Lower leg skin (tissue), 4 donors: ENCODE measurements around the gene FIS1. TPM values are rescaled to one million over a fixed set of nuclear protein-coding genes. Genes with fewer than 3 reads are reported as not detected.
A peak's percentile ranks its signal among the peaks of the same experiment; 100 is the strongest.

Experiments
- DNase-seq, 2 donors: peaks; one replicate each; pipeline ENCODE4 v3.0.0-alpha.2; 2019; ENCODE audit warnings: low spot score in 2 of 2
- H3K4me3 ChIP-seq: fragments of 200-600 bp; sonication (generic); 2 replicates; pipeline ENCODE4 v1.5.1; 2017; ENCODE audit warnings: mild to moderate bottlenecking, low read depth; ENCODE audit not compliant: poor library complexity, severe bottlenecking
- POLR2A ChIP-seq, 2 donors: fragments of 450-650 bp; IDR thresholded peaks; one replicate each; pipeline ENCODE4 v1.6.1; 2016 to 2017; ENCODE audit warnings: antibody characterized with exemption in 2 of 2, mild to moderate bottlenecking in 1 of 2, moderate library complexity in 1 of 2
- WGBS, 2 donors: methylation state at CpG; one replicate each; pipeline ENCODE4 v1.1.5; 2018; 5-methylcytosine and 5-hydroxymethylcytosine counted together
- intact Hi-C: fragments of 100-400 bp; cut with DNase I; formaldehyde crosslinking; loops from one replicate; pipeline ENCODE4 v1.15.0; 2023; ENCODE audit warnings: low total_unique reads
- total RNA-seq, 4 donors: library from RNA; depleted of rRNA; stranded (reverse); fragments of >200 nt; gene quantifications; one replicate each; pipeline ENCODE4 v1.1.0, GENCODE V29; 2016
- TF ChIP-seq, protein P1 (sequence below), 3 donors: fragments of 450-650 bp; IDR thresholded peaks; one replicate each; pipeline ENCODE4 v1.5.1; 2016; ENCODE audit warnings: antibody characterized with exemption in 3 of 3, mild to moderate bottlenecking in 3 of 3, moderate library complexity in 2 of 3

The FIS1 gene
- total RNA-seq, 4 donors from 2014 or later = 162 to 273 (median 213) TPM

DNA sequence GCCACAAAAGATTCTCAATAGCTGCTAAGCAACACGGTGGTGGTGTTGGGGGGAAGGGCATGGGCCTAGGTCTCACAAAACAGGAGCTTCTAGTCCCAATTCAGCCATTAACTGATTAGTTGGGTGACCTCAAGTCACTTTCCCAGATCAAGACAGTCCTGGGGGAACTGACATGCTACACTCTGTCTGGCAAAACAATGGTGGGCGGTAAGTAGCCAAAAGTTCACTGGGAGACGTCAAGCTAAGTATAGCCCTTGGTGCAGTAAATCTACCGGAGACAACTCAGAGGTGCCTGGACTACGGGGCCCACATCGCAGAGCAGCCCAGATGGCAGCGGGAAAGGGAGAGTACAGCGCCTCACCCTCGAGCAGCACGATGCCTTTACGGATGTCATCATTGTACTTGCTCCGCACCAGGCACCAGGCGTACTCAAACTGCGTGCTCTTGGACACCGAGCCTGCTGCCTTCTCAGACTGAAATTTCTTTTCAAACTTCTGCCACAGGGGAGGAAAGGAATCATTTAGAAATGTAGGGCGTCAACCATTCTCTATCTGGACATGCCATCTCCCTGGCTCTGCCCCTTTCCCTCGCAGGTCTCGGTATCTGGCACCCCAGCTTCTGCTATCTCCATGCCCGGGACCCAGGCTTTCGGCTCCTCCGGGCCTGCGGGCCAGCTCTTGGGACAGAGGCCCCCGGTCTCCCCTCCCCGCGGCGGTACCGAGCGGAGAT is 1.1 kb downstream of the FIS1 start:
- H3K4me3 ChIP-seq = peak overlapping the region; percentile 67
- no peak for DNase-seq
- intact Hi-C loops = no loop called here

DNA sequence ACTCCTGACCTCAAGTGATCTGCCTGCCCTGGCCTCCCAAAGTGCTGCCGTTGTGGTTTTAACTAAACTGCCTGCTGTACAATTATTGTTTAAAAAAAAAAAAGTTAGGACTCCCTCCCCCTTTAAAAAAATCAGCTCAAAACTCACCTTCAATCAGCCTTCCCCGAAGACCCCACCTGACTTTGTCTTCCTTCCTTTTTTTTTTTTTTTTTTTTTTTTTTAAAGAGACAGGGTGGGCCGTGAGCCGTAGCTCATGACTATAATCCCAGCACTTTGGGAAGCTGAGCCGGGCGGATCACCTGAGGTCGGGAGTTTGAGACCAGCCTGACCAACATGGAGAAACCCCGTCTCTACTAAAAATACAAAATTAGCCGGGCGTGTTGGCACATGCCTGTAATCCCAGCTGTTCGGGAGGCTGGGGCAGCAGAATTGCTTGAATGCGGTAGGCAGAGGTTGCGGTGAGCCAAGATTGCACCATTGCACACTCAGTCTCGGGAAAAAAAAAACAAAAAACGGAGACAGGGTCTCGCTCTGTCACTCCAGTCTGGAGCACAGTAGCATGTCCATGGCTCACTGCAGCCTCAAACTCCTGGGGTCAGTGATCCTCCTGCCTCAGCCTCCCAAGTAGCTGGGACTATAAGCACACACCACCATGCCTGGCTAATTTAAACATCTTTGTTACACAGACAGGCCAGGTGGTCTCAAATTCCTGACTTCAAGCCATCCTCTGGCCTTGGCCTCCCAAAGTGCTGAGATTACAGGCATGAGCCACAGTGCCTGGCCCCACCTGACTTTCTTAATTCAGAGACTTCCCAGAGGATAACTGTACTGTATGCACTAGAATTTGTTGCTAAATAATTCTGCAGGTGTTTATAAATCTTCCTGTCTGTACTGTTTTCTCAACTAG is 3.2 kb downstream of the FIS1 start:
- TF ChIP-seq POLR2A (IDR thresholded peaks at IDR 0.05) = no peak
- TF ChIP-seq, protein P1, sequence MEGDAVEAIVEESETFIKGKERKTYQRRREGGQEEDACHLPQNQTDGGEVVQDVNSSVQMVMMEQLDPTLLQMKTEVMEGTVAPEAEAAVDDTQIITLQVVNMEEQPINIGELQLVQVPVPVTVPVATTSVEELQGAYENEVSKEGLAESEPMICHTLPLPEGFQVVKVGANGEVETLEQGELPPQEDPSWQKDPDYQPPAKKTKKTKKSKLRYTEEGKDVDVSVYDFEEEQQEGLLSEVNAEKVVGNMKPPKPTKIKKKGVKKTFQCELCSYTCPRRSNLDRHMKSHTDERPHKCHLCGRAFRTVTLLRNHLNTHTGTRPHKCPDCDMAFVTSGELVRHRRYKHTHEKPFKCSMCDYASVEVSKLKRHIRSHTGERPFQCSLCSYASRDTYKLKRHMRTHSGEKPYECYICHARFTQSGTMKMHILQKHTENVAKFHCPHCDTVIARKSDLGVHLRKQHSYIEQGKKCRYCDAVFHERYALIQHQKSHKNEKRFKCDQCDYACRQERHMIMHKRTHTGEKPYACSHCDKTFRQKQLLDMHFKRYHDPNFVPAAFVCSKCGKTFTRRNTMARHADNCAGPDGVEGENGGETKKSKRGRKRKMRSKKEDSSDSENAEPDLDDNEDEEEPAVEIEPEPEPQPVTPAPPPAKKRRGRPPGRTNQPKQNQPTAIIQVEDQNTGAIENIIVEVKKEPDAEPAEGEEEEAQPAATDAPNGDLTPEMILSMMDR (IDR thresholded peaks at IDR 0.05) = no peak
- no peak overlapping the region for H3K4me3 ChIP-seq
- DNase-seq = no peak
- 57 to 60% methylated on average over 16 of the region's 16 CpGs for WGBS, 2 donors
- intact Hi-C loops = no loop called here

More for the DNA sequence above, 1.1 kb downstream of the FIS1 start:
- TF ChIP-seq, protein P1 (IDR thresholded peaks at IDR 0.05) = peak in 1 of 3 donors; percentile 73
- no peak for TF ChIP-seq POLR2A (IDR thresholded peaks at IDR 0.05)
- 9 to 17% methylated on average over 18 to 28 of the region's 28 CpGs for WGBS, 2 donors

DNA sequence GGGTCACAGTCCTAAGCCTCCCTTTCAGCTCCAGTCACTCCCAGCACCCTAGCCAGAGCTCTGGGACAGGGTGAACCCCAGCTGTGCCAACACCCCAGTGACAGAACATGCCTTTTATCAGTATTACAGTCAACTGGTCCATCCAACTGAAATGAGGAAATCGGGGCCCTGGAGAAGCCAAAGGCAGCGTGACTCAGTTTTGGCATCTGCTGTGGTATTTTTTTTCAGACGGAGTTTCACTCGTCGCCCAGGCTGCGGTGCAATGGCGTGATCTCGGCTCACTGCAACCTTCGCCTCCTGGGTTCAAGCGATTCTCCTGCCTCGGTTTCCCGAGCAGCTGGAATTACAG is 3.9 kb downstream of the FIS1 start:
- WGBS, 2 donors = 75 to 87% methylated on average over 12 of the region's 12 CpGs
- TF ChIP-seq, protein P1 (IDR thresholded peaks at IDR 0.05) = no peak
- TF ChIP-seq POLR2A (IDR thresholded peaks at IDR 0.05) = no peak
- H3K4me3 ChIP-seq = no peak overlapping the region
- DNase-seq = no peak
- intact Hi-C loops = no loop called here

DNA sequence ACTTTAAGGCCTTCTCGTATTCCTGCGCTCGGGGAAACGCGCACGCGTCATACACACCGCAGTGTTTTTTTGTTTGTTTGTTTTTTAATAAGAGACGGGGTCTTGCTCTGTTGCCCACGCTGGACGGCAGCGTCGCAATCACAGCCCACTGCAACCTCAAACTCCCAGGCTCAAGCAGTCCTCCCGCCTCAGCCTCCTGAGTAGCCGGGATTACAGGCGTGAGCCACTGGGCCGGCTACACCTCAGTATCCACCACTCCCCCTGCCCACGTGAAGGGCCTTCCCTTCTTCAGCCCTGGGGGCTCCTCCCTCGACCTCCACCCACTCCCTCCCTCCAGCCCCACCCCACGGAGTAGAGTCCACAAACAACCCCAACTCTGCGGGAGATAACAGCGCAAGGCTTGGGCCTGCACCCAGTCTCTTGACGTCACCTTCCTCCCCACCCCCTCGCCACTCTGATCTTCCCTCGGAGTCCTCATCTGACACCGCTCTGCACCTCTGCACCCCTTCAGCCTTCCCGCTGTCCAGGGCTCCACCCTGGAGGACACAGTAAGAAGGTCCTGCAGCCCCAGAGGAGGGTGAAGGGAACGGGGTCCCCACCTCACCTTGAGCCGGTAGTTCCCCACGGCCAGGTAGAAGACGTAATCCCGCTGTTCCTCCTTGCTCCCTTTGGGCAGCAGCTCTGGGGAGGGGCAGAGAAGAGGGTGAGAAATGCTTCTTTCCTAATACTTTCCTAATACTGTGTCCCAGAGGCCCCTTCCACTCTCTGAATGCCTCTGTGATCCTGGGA is 4.5 kb downstream of the FIS1 start:
- TF ChIP-seq, protein P1 (IDR thresholded peaks at IDR 0.05) = no peak
- TF ChIP-seq POLR2A (IDR thresholded peaks at IDR 0.05) = no peak
- DNase-seq = no peak
- intact Hi-C loops = no loop called here
- whole genome bisulfite sequencing, 2 donors = 91 to 92% methylated on average over 31 to 32 of the region's 32 CpGs
- no peak overlapping the region for H3K4me3 ChIP-seq

DNA sequence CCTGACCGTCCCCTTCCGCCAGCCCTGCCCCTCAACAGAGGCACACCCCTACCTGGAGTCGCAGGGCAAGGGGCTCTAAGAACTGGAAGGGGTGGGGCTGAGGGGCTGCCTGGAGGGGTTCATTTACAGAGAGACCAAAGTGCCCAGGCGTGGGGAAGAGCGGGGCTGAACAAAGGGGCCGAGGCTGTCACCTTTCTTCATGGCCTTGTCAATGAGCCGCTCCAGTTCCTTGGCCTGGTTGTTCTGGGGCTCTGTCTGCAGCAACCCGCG is 5.0 kb downstream of the FIS1 start:
- intact Hi-C loops = no loop called here
- WGBS, 2 donors = 89 to 93% methylated on average over 9 of the region's 9 CpGs
- DNase-seq = no peak
- TF ChIP-seq, protein P1 (IDR thresholded peaks at IDR 0.05) = no peak
- TF ChIP-seq POLR2A (IDR thresholded peaks at IDR 0.05) = no peak
- no peak overlapping the region for H3K4me3 ChIP-seq
